A673 (cell line): ENCODE measurements around the gene SPINK1. TPM values are rescaled to one million over a fixed set of nuclear protein-coding genes. Genes with fewer than 3 reads are reported as not detected.
A peak's percentile ranks its signal among the peaks of the same experiment; 100 is the strongest.
"Not testable (repeated sequence)": the region's sequence is repeated elsewhere in the genome, so short reads cannot be mapped to it uniquely, and the experiment has no call there.

Experiments
- BruUV-seq: library from RNA; stranded (reverse); fragments of 400-500 nt; replicated peaks from 2 replicates; lab custom pipeline; 2021; lab: Mats Ljungman, UMichigan
- CTCF ChIA-PET: fragments of 300-600 bp; sonication (Branson Sonifier 250); formaldehyde crosslinking; loops from one replicate; lab custom pipeline; 2022; ENCODE audit warnings: antibody characterized with exemption; lab: Charles Lee
- POLR2A ChIA-PET: fragments of 300-600 bp; sonication (Branson Sonifier 250); formaldehyde crosslinking; loops from one replicate; lab custom pipeline; 2022; ENCODE audit warnings: antibody characterized with exemption; ENCODE audit not compliant: low non-redundant PET; lab: Charles Lee
- DNase-seq: peaks from one replicate; pipeline ENCODE4 v3.0.0-alpha.2; 2015; ENCODE audit warnings: low spot score
- H3K27ac ChIP-seq: fragments of 200-600 bp; sonication (generic); 2 replicates; pipeline ENCODE4 v1.5.1; 2016; ENCODE audit warnings: mixed run types, low read depth, mild to moderate bottlenecking, mixed read lengths, antibody characterized with exemption, low read length; ENCODE audit not compliant: poor library complexity, severe bottlenecking
- H3K27me3 ChIP-seq: fragments of 200-600 bp; sonication (generic); replicated peaks from 2 replicates; pipeline ENCODE4 v1.6.1; 2017; ENCODE audit warnings: mixed run types, low read depth, mild to moderate bottlenecking, mixed read lengths, antibody characterized with exemption, low read length; ENCODE audit not compliant: insufficient read depth, poor library complexity
- H3K36me3 ChIP-seq: fragments of 200-600 bp; sonication (generic); 2 replicates; pipeline ENCODE4 v1.6.1; 2016; ENCODE audit warnings: mixed run types, mild to moderate bottlenecking, mixed read lengths, antibody characterized with exemption, low read length; ENCODE audit not compliant: insufficient read depth, poor library complexity, severe bottlenecking
- H3K4me1 ChIP-seq: fragments of 200-600 bp; sonication (generic); 2 replicates; pipeline ENCODE4 v1.6.1; 2017; ENCODE audit warnings: mixed run types, mild to moderate bottlenecking, mixed read lengths, antibody characterized with exemption, low read length; ENCODE audit not compliant: insufficient read depth, poor library complexity, severe bottlenecking
- H3K4me3 ChIP-seq: fragments of 200-600 bp; sonication (generic); 2 replicates; pipeline ENCODE4 v1.5.1; 2016; ENCODE audit warnings: low read depth, mixed run types, mild to moderate bottlenecking, mixed read lengths, low read length; ENCODE audit not compliant: poor library complexity, severe bottlenecking
- H3K9me3 ChIP-seq: fragments of 200-600 bp; sonication (generic); 2 replicates; pipeline ENCODE4 v1.6.1; 2016; ENCODE audit warnings: mixed run types, low read depth, mild to moderate bottlenecking, mixed read lengths, antibody characterized with exemption, low read length; ENCODE audit not compliant: poor library complexity, severe bottlenecking
- CTCF ChIP-seq: fragments of 300-800, 200-600 bp; sonication (generic); conservative IDR thresholded peaks from 2 replicates; pipeline ENCODE4 v1.5.1; 2017; ENCODE audit warnings: low read depth, mild to moderate bottlenecking, antibody characterized with exemption, low read length, moderate library complexity, mixed read lengths
- EZH2 ChIP-seq: fragments of 200-600 bp; sonication (generic); IDR thresholded peaks from 2 replicates; pipeline ENCODE4 v1.6.1; 2017; ENCODE audit warnings: borderline replicate concordance, low read depth, mild to moderate bottlenecking, mixed read lengths, antibody characterized with exemption, low read length; ENCODE audit not compliant: poor library complexity, severe bottlenecking
- intact Hi-C: fragments of 100-400 bp; cut with micrococcal nuclease; formaldehyde crosslinking; loops from one replicate; pipeline ENCODE4 v1.10.0; 2022; ENCODE audit not compliant: unreplicated experiment
- total RNA-seq: library from RNA; stranded (reverse); gene quantifications from 2 replicates; pipeline ENCODE4 v1.2.3, GENCODE V29; 2021

The SPINK1 gene
- total RNA-seq, 1 experiment from 2014 or later = not detected

GRCh38 chr5:147835386-147835798 is 3.9 kb upstream of the SPINK1 start:
- TF ChIP-seq CTCF = no peak
- TF ChIP-seq EZH2 = no peak
- no peak for DNase-seq
- H3K9me3 ChIP-seq = no peaks in the 10 kb centered on the region
- no TSS peak for BruUV-seq
- no peak overlapping the region for H3K4me3 ChIP-seq
- ChIA-PET POLR2A (no interaction called here), CTCF (no interaction called here)
- peaks cover 3% of the 10 kb centered on the region for H3K4me1 ChIP-seq
- no peak overlapping the region for H3K27ac ChIP-seq
- intact Hi-C loops = no loop called here
- no peaks in the 10 kb centered on the region for H3K36me3 ChIP-seq
- H3K27me3 ChIP-seq = no peaks in the 10 kb centered on the region

- DNase-seq = no peak
- ChIA-PET CTCF (no interaction called here), POLR2A (no interaction called here)
- TF ChIP-seq CTCF (no peak), EZH2 (no peak)
- no peaks in the 10 kb centered on the region for H3K36me3 ChIP-seq
- H3K27ac ChIP-seq = no peak overlapping the region
- H3K4me1 ChIP-seq = peaks cover 7% of the 10 kb centered on the region
- intact Hi-C loops = no loop called here
- no TSS peak for BruUV-seq
- H3K9me3 ChIP-seq = no peaks in the 10 kb centered on the region
- no peak overlapping the region for H3K4me3 ChIP-seq
- no peaks in the 10 kb centered on the region for H3K27me3 ChIP-seq
Measured at GRCh38 chr5:147832541-147832940, 1.1 kb upstream of the SPINK1 start.

- intact Hi-C loops = no loop called here
- BruUV-seq = no TSS peak
- Histone ChIP-seq H3K27me3 (no peaks in the 10 kb centered on the region), H3K9me3 (no peaks in the 10 kb centered on the region), H3K36me3 (no peaks in the 10 kb centered on the region), H3K27ac (peak overlapping the region; percentile 48), H3K4me3 (no peak overlapping the region), H3K4me1 (peaks cover 7% of the 10 kb centered on the region)
- ChIA-PET CTCF (no interaction called here), POLR2A (no interaction called here)
- no peak for DNase-seq
- TF ChIP-seq CTCF (no peak), EZH2 (no peak)
Measured at GRCh38 chr5:147830035-147830434, 1.4 kb downstream of the SPINK1 start.

GRCh38 chr5:147827017-147827416 is 4.5 kb downstream of the SPINK1 start:
- peaks cover 19% of the 10 kb centered on the region for H3K4me1 ChIP-seq
- H3K4me3 ChIP-seq, H3K27me3 ChIP-seq, CTCF ChIA-PET, POLR2A ChIA-PET, H3K9me3 ChIP-seq, H3K36me3 ChIP-seq, H3K27ac ChIP-seq, BruUV-seq, DNase-seq, intact Hi-C loops: not testable (repeated sequence)
